H1 (cell line): Measurements from ENCODE around the gene CHI3L2. TPM values are rescaled to one million over a fixed set of nuclear protein-coding genes. Genes with fewer than 3 reads are reported as not detected.

Source experiments
- CTCF ChIA-PET: fragments of 300-600 bp; sonication (Branson Sonifier 250); formaldehyde crosslinking; loops from one replicate; lab custom pipeline; 2021; ENCODE audit not compliant: partially characterized antibody; lab: Charles Lee
- POLR2A ChIA-PET: fragments of 300-600 bp; sonication (Branson Sonifier 250); formaldehyde crosslinking; loops from one replicate; lab custom pipeline; 2021; ENCODE audit warnings: inconsistent platforms; ENCODE audit not compliant: partially characterized antibody; lab: Charles Lee
- DNase-seq, 2 experiments: peaks; one replicate each; pipeline versions ENCODE4 v3.0.0 to v3.0.0-alpha.2; 2010 to 2022; ENCODE audit warnings: low spot score in 2 of 2, low read depth in 1 of 2, mixed read lengths in 1 of 2
- FAIRE-seq: peaks from 2 replicates; lab custom pipeline; 2011; peaks lifted over from hg19 to GRCh38; lab: Jason Lieb, UNC
- H2AFZ ChIP-seq: 2 replicates; pipeline ENCODE4 v1.8.1; 2012; ENCODE audit warnings: low read length, inconsistent platforms
- H2AK5ac ChIP-seq: 2 replicates; pipeline ENCODE4 v1.6.1; 2013; ENCODE audit warnings: low read depth, low read length
- H2BK120ac ChIP-seq: replicated peaks from 2 replicates; pipeline ENCODE3; 2013; ENCODE audit warnings: low read depth, low read length, inconsistent platforms
- H2BK12ac ChIP-seq: 2 replicates; pipeline ENCODE4 v1.6.1; 2013; ENCODE audit warnings: low read depth, low read length
- H2BK15ac ChIP-seq: 2 replicates; pipeline ENCODE4 v1.6.1; 2013; ENCODE audit warnings: low read length
- H2BK20ac ChIP-seq: 2 replicates; pipeline ENCODE4 v1.6.1; 2013; ENCODE audit warnings: low read length
- H2BK5ac ChIP-seq: 2 replicates; pipeline ENCODE4 v1.6.1; 2013; ENCODE audit warnings: low read depth, low read length
- H3K14ac ChIP-seq: 2 replicates; pipeline ENCODE4 v1.6.1; 2013; ENCODE audit warnings: inconsistent platforms; ENCODE audit not compliant: insufficient read length
- H3K18ac ChIP-seq: 2 replicates; pipeline ENCODE4 v1.6.1; 2013; ENCODE audit warnings: low read length; ENCODE audit errors: extremely low read depth
- H3K23ac ChIP-seq: 2 replicates; pipeline ENCODE4 v1.6.1; 2013; ENCODE audit warnings: inconsistent platforms; ENCODE audit not compliant: insufficient read length
- H3K23me2 ChIP-seq: 2 replicates; pipeline ENCODE4 v1.6.1; 2013; ENCODE audit warnings: low read depth, low read length
- H3K27ac ChIP-seq: 2 replicates; pipeline ENCODE4 v1.6.1; 2011; ENCODE audit warnings: low read depth, low read length, inconsistent platforms
- H3K27me3 ChIP-seq, 4 experiments: replicated peaks in 1 of 4; 1 replicate in 1 of 4; 2 replicates in 3 of 4; pipeline versions ENCODE4 v1.6.1 to v1.8.1; 2011 to 2013; ENCODE audit warnings: low read length in 3 of 4, mild to moderate bottlenecking in 3 of 4, inconsistent platforms in 2 of 4, mixed read lengths in 2 of 4, moderate library complexity in 1 of 4; ENCODE audit not compliant: control insufficient read depth in 3 of 4, insufficient read depth in 3 of 4; ENCODE audit errors: extremely low read depth in 1 of 4
- H3K36me3 ChIP-seq, 4 experiments: 2 replicates each; pipeline versions ENCODE4 v1.6.1 to v1.8.1; 2011 to 2013; ENCODE audit warnings: mild to moderate bottlenecking in 4 of 4, low read length in 3 of 4, moderate library complexity in 2 of 4, control low read depth in 1 of 4, inconsistent platforms in 1 of 4; ENCODE audit not compliant: insufficient read depth in 4 of 4, control insufficient read depth in 2 of 4
- H3K4ac ChIP-seq: replicated peaks from 2 replicates; pipeline ENCODE3; 2013; ENCODE audit warnings: low read length, low read depth, mixed read lengths, inconsistent platforms; ENCODE audit not compliant: insufficient read length
- H3K4me1 ChIP-seq, 4 experiments: replicated peaks in 1 of 4; 1 replicate in 1 of 4; 2 replicates in 3 of 4; pipeline versions ENCODE4 v1.6.1 to v1.8.1; 2011 to 2013; ENCODE audit warnings: low read length in 3 of 4, inconsistent platforms in 2 of 4, mixed read lengths in 1 of 4; ENCODE audit not compliant: insufficient read depth in 4 of 4, control insufficient read depth in 3 of 4
- H3K4me2 ChIP-seq, 2 experiments: 2 replicates each; pipeline versions ENCODE4 v1.6.1 to v1.8.1; 2011 to 2013; ENCODE audit warnings: low read depth in 2 of 2, low read length in 2 of 2, control low read depth in 1 of 2, inconsistent platforms in 1 of 2, mild to moderate bottlenecking in 1 of 2; ENCODE audit not compliant: insufficient read depth in 1 of 2
- H3K4me3 ChIP-seq, 4 experiments: fragments of 200-600, 300-600 bp in 1 of 4; sonication (generic), shearing (Covaris generic), sonication (Bioruptor Twin) in 1 of 4; 2 replicates each; pipeline versions ENCODE4 v1.5.1 to v1.8.1; 2011 to 2016; ENCODE audit warnings: low read length in 4 of 4, low read depth in 3 of 4, control low read depth in 2 of 4, inconsistent platforms in 2 of 4, mild to moderate bottlenecking in 2 of 4, mixed read lengths in 1 of 4, moderate library complexity in 1 of 4; ENCODE audit not compliant: insufficient read depth in 2 of 4; ENCODE audit errors: extremely low read depth in 1 of 4
- H3K56ac ChIP-seq: replicated peaks from 2 replicates; pipeline ENCODE3; 2013; ENCODE audit warnings: low read depth, mild to moderate bottlenecking, mixed read lengths, low read length, inconsistent platforms; ENCODE audit not compliant: insufficient read length
- H3K79me1 ChIP-seq: 2 replicates; pipeline ENCODE4 v1.6.1; 2013; ENCODE audit warnings: low read depth, low read length, control low read depth
- H3K79me2 ChIP-seq, 2 experiments: 2 replicates each; pipeline versions ENCODE4 v1.6.1 to v1.8.1; 2012 to 2013; ENCODE audit warnings: low read length in 2 of 2, mild to moderate bottlenecking in 2 of 2, inconsistent platforms in 1 of 2; ENCODE audit not compliant: insufficient read depth in 2 of 2, control insufficient read depth in 1 of 2
- H3K9ac ChIP-seq, 4 experiments: replicated peaks in 1 of 4; 1 replicate in 1 of 4; 2 replicates in 3 of 4; pipeline versions ENCODE4 v1.6.1 to v1.8.1; 2011 to 2013; ENCODE audit warnings: low read depth in 3 of 4, low read length in 3 of 4, control low read depth in 2 of 4, mild to moderate bottlenecking in 2 of 4, moderate library complexity in 2 of 4, inconsistent platforms in 1 of 4; ENCODE audit errors: extremely low read depth in 1 of 4
- H3K9me3 ChIP-seq, 2 experiments: 2 replicates each; pipeline versions ENCODE4 v1.6.1 to v1.8.1; 2012 to 2013; ENCODE audit warnings: mild to moderate bottlenecking in 2 of 2, moderate library complexity in 2 of 2, control low read depth in 1 of 2, inconsistent platforms in 1 of 2, low read depth in 1 of 2, low read length in 1 of 2, mixed read lengths in 1 of 2; ENCODE audit not compliant: insufficient read depth in 2 of 2
- H4K20me1 ChIP-seq, 2 experiments: replicated peaks in 1 of 2; 2 replicates each; pipeline versions ENCODE3 to v1.8.1; 2011 to 2013; ENCODE audit warnings: inconsistent platforms in 2 of 2, low read length in 2 of 2, mild to moderate bottlenecking in 1 of 2; ENCODE audit not compliant: insufficient read depth in 2 of 2, control insufficient read depth in 1 of 2
- H4K5ac ChIP-seq: 2 replicates; pipeline ENCODE4 v1.6.1; 2013; ENCODE audit warnings: low read length, low read depth, mixed read lengths, inconsistent platforms; ENCODE audit not compliant: insufficient read length
- H4K8ac ChIP-seq: 2 replicates; pipeline ENCODE4 v1.8.0; 2013; ENCODE audit warnings: mild to moderate bottlenecking, moderate library complexity, low read length, inconsistent platforms; ENCODE audit not compliant: insufficient read depth; ENCODE audit errors: extremely low read depth
- H4K91ac ChIP-seq: replicated peaks from 2 replicates; pipeline ENCODE3; 2013; ENCODE audit warnings: low read length, mixed read lengths, inconsistent platforms; ENCODE audit not compliant: insufficient read length
- NANOG ChIP-seq: IDR thresholded peaks from 2 replicates; pipeline ENCODE4 v1.6.1; 2011; ENCODE audit warnings: low read length, low read depth, mild to moderate bottlenecking, inconsistent platforms; ENCODE audit not compliant: insufficient read depth, poor library complexity, severe bottlenecking
- SP2 ChIP-seq: IDR thresholded peaks from 2 replicates; pipeline ENCODE4 v1.6.1; 2012; ENCODE audit warnings: mild to moderate bottlenecking, low read length, inconsistent platforms
- WGBS, 2 experiments: shearing (Covaris generic) in 1 of 2; methylation state at CpG; one replicate each; pipeline versions ENCODE4 v1.1.6 to v1.1.7; 2013 to 2015; ENCODE audit warnings: low lambda C conversion rate in 2 of 2, mixed read lengths in 2 of 2, inconsistent platforms in 1 of 2, low coverage in 1 of 2, missing lambda C conversion rate in 1 of 2; ENCODE audit not compliant: insufficient replicate concordance in 2 of 2, insufficient coverage in 1 of 2, insufficient read length in 1 of 2; ENCODE audit errors: extremely low coverage in 1 of 2, missing lambda C conversion rate in 1 of 2; 5-methylcytosine and 5-hydroxymethylcytosine counted together
- polyA plus RNA-seq, 7 experiments: library from polyadenylated mRNA; depleted of rRNA in 3 of 7; stranded (reverse) in 5 of 7; unstranded in 2 of 7; fragments of >200 nt in 5 of 7; fragments of 200-250 nt in 2 of 7; gene quantifications; 1 replicate in 5 of 7; 2 replicates in 1 of 7; 4 replicates in 1 of 7; pipeline versions ENCODE4 v1.2.1 to v1.2.3, GENCODE V29; 2011 to 2013; ENCODE audit warnings: missing spikeins in 2 of 7, mixed read lengths in 2 of 7
- total RNA-seq: library from RNA; stranded (reverse); fragmentation: NEBNext Ultra II Directional; extraction: Animal tissue kit (Norgen Biotek cat#: 25700); gene quantifications from 2 replicates; pipeline ENCODE4 v1.2.1, GENCODE V29; 2021

The CHI3L2 gene
- total and polyA plus RNA-seq, 2 of the 8 experiments (the other 6 are each of a cell fraction or from before 2014, with no cell fraction given) = not detected

GRCh38 chr1:111285879-111286278 lies 58.4 kb downstream of the CHI3L2 start:
- Histone ChIP-seq H3K56ac (no peak overlapping the region), H2BK20ac (no peak overlapping the region), H2AFZ (no peak overlapping the region), H3K4me3 (no peak overlapping the region), H3K9me3 (no peaks in the 10 kb centered on the region), H3K23ac (no peak overlapping the region), H2AK5ac (no peak overlapping the region)
- no peak for DNase-seq
- CTCF ChIA-PET = interaction anchor here (1.1 to 1.7 kb wide), 2 partner anchors 11 to 14 kb away, joined by 3 to 6 read pairs; no protein-coding TSS in a partner anchor
- TF ChIP-seq SP2 (no peak), NANOG (no peak)
- TF ChIP-seq, all 59 proteins: peak for 0
- Histone ChIP-seq H2BK12ac (no peak overlapping the region), H3K4me1 (no peaks in the 10 kb centered on the region), H3K27ac (no peak overlapping the region), H3K4ac (no peak overlapping the region), H4K8ac (no peak overlapping the region), H3K18ac (no peak overlapping the region), H2BK5ac (no peak overlapping the region), H3K79me1 (no peaks in the 10 kb centered on the region), H3K9ac (no peak overlapping the region), H3K14ac (no peak overlapping the region), H4K91ac (no peak overlapping the region), H2BK15ac (no peak overlapping the region), H3K4me2 (no peak overlapping the region), H4K20me1 (no peaks in the 10 kb centered on the region), H3K36me3 (no peaks in the 10 kb centered on the region), H4K5ac (no peak overlapping the region), H3K79me2 (no peaks in the 10 kb centered on the region), H3K23me2 (no peaks in the 10 kb centered on the region), H3K27me3 (no peaks in the 10 kb centered on the region), H2BK120ac (no peak overlapping the region)
- WGBS, 2 experiments = 91% methylated on average over 2 of the region's 2 CpGs; no CpG with 5 or more reads in 1 of the 2 experiments
- FAIRE-seq = no peak
- POLR2A ChIA-PET = no interaction called here
